Smooth muscle cell of trachea (primary cell): ENCODE data around the gene CCDC107. TPM values are rescaled to one million over a fixed set of nuclear protein-coding genes. Genes with fewer than 3 reads are reported as not detected.

Experiments used
- total RNA-seq: library from RNA; depleted of rRNA; stranded (reverse); fragments of >200 nt; gene quantifications from 2 replicates; pipeline ENCODE4 v1.2.1, GENCODE V29; 2014

Gene CCDC107, protein sequence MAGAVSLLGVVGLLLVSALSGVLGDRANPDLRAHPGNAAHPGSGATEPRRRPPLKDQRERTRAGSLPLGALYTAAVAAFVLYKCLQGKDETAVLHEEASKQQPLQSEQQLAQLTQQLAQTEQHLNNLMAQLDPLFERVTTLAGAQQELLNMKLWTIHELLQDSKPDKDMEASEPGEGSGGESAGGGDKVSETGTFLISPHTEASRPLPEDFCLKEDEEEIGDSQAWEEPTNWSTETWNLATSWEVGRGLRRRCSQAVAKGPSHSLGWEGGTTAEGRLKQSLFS
- total RNA-seq, result 12.4 and 19.8 TPM in 2 replicates

GRCh38 chr9:35658137-35658967 is at the start of gene CCDC107:
TSS of gene CCDC107 (plus strand) at chr9:35658292. CDS start at chr9:35658380, 88 bp downstream.

DNA sequence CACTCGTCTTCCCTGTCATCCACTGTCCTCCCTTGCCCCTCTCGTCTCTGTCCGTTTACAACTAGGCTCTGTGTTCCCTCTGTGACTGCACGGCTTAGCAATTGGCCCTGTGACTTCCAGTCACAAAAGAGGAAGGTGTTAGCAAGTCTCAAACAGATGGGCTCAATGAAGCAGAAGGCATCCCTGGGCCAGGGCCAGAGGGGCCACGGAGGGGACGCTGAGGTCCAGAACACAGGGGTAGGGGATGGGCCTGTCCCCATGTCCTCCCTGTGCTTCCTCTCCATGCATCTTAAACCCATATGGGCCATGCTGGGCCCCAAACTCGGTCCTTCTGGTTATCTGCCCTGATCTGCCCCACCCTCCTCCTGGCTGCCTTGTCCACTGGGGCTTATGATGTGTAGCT is 39.8 kb upstream of the CCDC107 start, which contains the start of gene CD72:
TSS of gene CD72 (minus strand) at position 89 of the 403 bp plus-strand sequence. CDS start 110 bp downstream, outside the sequence.

GRCh38 chr9:35650341-35651158 is 7.5 kb upstream of the CCDC107 start, which contains the start of gene SIT1:
TSS of gene SIT1 (minus strand) at chr9:35650931. CDS start at chr9:35650853, 78 bp downstream.

DNA sequence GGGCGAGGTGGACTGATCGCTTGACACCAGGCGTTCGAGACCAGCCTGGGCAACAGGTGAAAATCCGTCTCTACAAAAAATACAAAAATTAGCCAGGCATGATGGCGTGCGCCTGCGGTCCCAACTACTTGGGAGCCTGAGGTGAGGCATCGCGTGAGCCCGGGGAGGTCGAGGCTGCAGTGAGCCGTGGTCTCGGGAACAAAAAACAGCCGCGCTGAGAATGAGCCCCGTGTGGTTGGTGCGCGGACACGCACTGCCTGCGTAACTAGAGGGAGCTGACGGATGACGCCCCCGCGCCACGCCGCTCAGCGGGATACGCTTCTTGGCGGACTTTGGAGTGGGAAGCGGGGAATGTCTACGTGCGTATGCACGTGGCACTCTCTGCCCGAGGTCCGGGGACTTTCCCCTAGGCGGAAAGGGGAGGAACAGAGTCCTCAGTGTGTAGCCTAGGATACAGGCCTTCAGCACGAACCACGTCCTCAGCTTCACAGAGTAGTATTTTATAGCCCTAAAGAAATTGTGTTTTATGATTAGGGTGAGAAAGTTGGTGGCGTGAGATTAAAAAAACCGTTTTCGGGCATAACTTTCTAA is 451 bp upstream of the CCDC107 start, which contains the start of gene RMRP:
TSS of gene RMRP (minus strand) at position 474 of the 591 bp plus-strand sequence.

DNA sequence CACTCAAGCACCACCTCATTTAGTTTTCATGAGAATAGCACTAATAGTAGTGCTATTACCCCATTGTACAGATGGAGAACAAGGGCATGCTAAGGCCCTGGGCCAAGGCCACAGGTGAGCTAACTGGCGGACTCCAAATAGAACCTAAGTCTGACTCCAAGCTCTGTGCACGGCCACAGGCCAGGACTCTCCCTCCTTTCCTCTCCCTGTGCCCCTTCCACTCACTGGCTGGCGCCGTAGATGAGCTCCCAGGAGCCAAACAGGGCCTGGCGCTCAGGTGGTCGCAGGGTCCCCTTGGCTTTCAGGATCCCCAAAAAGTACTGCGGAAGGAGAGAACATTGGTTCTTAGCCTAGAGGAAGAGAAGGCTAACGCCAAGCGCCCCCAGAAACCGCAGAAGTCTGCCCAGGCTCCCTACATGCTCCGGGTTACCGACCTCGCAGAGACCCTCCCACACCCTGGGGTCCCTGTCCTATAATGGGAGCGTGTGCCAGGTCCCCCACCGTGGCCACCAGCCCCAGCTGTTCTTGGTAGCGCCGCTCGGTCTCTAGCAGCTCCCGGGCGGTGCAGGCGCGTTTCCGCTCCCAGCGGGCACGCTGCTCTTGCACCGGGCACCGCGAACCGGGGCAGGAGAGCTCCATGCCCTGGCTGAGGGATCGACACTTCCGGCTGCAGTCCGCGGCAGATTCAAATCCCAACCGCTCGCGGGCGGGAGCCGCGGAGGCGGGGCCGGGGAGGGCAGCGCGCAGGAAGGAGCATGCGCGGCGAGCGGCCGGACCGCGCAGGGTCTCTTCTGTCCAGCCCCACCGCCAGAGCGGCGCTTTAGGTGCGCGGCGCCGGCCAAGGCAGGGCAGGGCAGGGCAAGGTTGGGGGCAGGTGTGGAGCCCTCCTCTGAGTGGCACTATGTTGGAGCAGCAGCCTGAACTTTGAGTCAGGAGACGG is 6.7 kb downstream of the CCDC107 start, which contains the start of gene ARHGEF39:
TSS of gene ARHGEF39 (minus strand) at position 665 of the 940 bp plus-strand sequence. CDS start at position 639, 26 bp downstream.

DNA sequence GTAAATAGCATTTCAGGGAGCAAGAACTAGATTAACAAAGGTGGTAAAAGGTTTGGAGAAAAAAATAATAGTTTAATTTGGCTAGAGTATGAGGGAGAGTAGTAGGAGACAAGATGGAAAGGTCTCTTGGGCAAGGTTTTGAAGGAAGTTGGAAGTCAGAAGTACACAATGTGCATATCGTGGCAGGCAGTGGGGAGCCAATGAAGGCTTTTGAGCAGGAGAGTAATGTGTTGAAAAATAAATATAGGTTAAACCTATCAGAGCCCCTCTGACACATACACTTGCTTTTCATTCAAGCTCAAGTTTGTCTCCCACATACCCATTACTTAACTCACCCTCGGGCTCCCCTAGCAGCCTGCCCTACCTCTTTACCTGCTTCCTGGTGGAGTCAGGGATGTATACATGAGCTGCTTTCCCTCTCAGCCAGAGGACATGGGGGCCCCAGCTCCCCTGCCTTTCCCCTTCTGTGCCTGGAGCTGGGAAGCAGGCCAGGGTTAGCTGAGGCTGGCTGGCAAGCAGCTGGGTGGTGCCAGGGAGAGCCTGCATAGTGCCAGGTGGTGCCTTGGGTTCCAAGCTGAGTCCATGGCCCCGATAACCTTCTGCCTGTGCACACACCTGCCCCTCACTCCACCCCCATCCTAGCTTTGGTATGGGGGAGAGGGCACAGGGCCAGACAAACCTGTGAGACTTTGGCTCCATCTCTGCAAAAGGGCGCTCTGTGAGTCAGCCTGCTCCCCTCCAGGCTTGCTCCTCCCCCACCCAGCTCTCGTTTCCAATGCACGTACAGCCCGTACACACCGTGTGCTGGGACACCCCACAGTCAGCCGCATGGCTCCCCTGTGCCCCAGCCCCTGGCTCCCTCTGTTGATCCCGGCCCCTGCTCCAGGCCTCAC is 15.3 kb downstream of the CCDC107 start, which contains the start of gene CA9:
TSS of gene CA9 (plus strand) at position 797 of the 893 bp plus-strand sequence. CDS start at position 829, 32 bp downstream.

DNA sequence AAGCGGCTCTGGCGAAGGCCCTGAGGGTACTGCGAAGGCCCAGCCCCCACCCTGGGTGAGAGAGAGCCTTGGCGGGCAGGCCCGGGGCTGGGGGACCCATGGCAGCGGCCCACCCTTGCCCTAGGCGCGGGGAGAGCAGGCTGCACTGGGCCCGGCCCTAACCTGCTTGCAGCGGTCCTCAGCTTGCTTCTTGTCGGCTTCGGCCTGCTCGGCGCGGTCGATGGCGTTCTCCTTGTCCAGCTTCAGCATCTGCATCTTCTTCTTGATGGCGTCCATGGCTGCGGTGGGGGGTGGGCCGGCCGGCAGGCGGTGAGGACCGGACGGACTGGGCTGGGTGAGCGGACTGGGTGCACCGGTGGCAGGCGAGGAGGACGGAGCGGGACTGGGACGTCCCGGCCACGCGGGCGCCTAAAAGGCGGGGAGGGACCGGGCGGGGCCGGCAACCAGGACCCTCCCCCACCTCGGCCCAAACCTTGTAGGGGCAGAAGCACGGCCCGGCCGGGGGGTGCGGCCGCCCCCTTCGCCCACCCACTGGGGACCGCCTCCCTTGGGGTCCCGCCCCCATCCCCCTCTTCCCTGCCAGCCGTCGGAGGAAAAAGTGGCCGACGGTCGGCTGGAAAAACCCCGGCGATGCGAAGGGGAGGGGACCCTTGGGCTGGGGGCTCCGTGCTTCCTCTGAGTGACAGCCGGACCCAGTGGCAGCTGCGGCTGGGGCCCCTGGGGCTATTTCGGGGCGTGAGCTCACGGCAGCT is 31.6 kb downstream of the CCDC107 start, which contains the start of gene TPM2:
TSS of gene TPM2 (minus strand) at position 384 of the 752 bp plus-strand sequence. CDS start at position 276, 108 bp downstream.

Other genes starting within 250 kb of the CCDC107 start
- gene RUSC2, start 168.2 kb upstream of the CCDC107 start, total RNA-seq, result 17.5 and 27.0 TPM in 2 replicates
- gene TESK1, start 53.0 kb upstream of the CCDC107 start, total RNA-seq, result 7.3 and 15.7 TPM in 2 replicates
- 2.0 and 3.5 TPM in 2 replicates for gene CD72, start 39.9 kb upstream of the CCDC107 start, total RNA-seq
- 0.29 TPM in 1 of 2 replicates, not detected in the other for gene SIT1, start 7.4 kb upstream of the CCDC107 start, total RNA-seq
- 6,137 and 10,606 TPM in 2 replicates for gene RMRP, start 273 bp upstream of the CCDC107 start, total RNA-seq
- gene ARHGEF39, start 6.9 kb downstream of the CCDC107 start, total RNA-seq, result 0.50 and 2.9 TPM in 2 replicates
- 2.3 and 5.8 TPM in 2 replicates for gene CA9, start 15.6 kb downstream of the CCDC107 start, total RNA-seq
- gene TPM2, start 31.6 kb downstream of the CCDC107 start, total RNA-seq, result 880 and 967 TPM in 2 replicates
- 445 and 453 TPM in 2 replicates for gene TLN1, start 73.9 kb downstream of the CCDC107 start, total RNA-seq
- 71.4 and 79.2 TPM in 2 replicates for gene CREB3, start 74.4 kb downstream of the CCDC107 start, total RNA-seq
- 17.5 and 20.1 TPM in 2 replicates for gene GBA2, start 90.9 kb downstream of the CCDC107 start, total RNA-seq
- 13.4 and 17.2 TPM in 2 replicates for gene RGP1, start 91.0 kb downstream of the CCDC107 start, total RNA-seq
- gene MSMP, start 96.0 kb downstream of the CCDC107 start, total RNA-seq, result 1.2 TPM in 1 of 2 replicates, not detected in the other
- gene NPR2, start 133.3 kb downstream of the CCDC107 start, total RNA-seq, result 48.6 and 54.3 TPM in 2 replicates
- gene SPAG8, start 154.0 kb downstream of the CCDC107 start, total RNA-seq, result 0.99 and 1.5 TPM in 2 replicates
- 12.1 and 30.5 TPM in 2 replicates for gene HINT2, start 156.8 kb downstream of the CCDC107 start, total RNA-seq
- not detected in 2 replicates for gene FAM221B, start 170.4 kb downstream of the CCDC107 start, total RNA-seq
- gene TMEM8B, start 170.9 kb downstream of the CCDC107 start, total RNA-seq, result 6.5 and 7.4 TPM in 2 replicates
- not detected in 2 replicates for gene OR13J1, start 212.1 kb downstream of the CCDC107 start, total RNA-seq
- gene HRCT1, start 247.9 kb downstream of the CCDC107 start, total RNA-seq, result 0.15 and 0.83 TPM in 2 replicates